ENCODE data around the gene RILPL2.
"Not testable (repeated sequence)": the region's sequence is repeated elsewhere in the genome, so short reads cannot be mapped to it uniquely, and the experiment has no call there.

Gene RILPL2

GRCh38 chr12:123436017-123436964 lies at the start of gene RILPL2:
RILPL2 (minus strand) TSS chr12:123436684; CDS start chr12:123436420, 264 bp downstream.
- peak; percentile 90 for DNase-seq

- DNase-seq, result no peak
Observed at GRCh38 chr12:123485756-123486155, 49.3 kb upstream of the RILPL2 start.

GRCh38 chr12:123483602-123484248 lies 47.2 kb upstream of the RILPL2 start:
- no peak for DNase-seq

- DNase-seq, result no peak
Observed at GRCh38 chr12:123482876-123483275, 46.4 kb upstream of the RILPL2 start.

- not testable (repeated sequence) for DNase-seq
Observed at GRCh38 chr12:123481251-123481650, 44.8 kb upstream of the RILPL2 start.

GRCh38 chr12:123479442-123480180 lies 43.1 kb upstream of the RILPL2 start:
- DNase-seq, result no peak

- no peak for DNase-seq
Observed at GRCh38 chr12:123478762-123479161, 42.3 kb upstream of the RILPL2 start.

- no peak for DNase-seq
Observed at GRCh38 chr12:123478069-123478468, 41.6 kb upstream of the RILPL2 start.

GRCh38 chr12:123475246-123475703 lies 38.8 kb upstream of the RILPL2 start:
- no peak for DNase-seq

- no peak for DNase-seq
Observed at GRCh38 chr12:123474485-123475245, 38.2 kb upstream of the RILPL2 start.

GRCh38 chr12:123472438-123472849 lies 36.0 kb upstream of the RILPL2 start:
- DNase-seq, result no peak

- no peak for DNase-seq
Observed at GRCh38 chr12:123471374-123472068, 35.0 kb upstream of the RILPL2 start.

- no peak for DNase-seq
Observed at GRCh38 chr12:123469978-123470377, 33.5 kb upstream of the RILPL2 start.

- no peak for DNase-seq
Observed at GRCh38 chr12:123468786-123469185, 32.3 kb upstream of the RILPL2 start.

GRCh38 chr12:123465084-123465483 lies 28.6 kb upstream of the RILPL2 start:
- DNase-seq, result no peak

GRCh38 chr12:123463174-123463573 lies 26.7 kb upstream of the RILPL2 start:
- not testable (repeated sequence) for DNase-seq

- DNase-seq, result peak; percentile 81 to 85
Observed at GRCh38 chr12:123457980-123458779, 21.7 kb upstream of the RILPL2 start, which contains the start of gene SNRNP35. SNRNP35 (plus strand) TSS chr12:123458139; CDS start chr12:123465541, 7,402 bp downstream.

- no peak for DNase-seq
Observed at GRCh38 chr12:123453165-123453564, 16.7 kb upstream of the RILPL2 start.

- not testable (repeated sequence) for DNase-seq
Observed at GRCh38 chr12:123452276-123452550, 15.7 kb upstream of the RILPL2 start.

- DNase-seq, result no peak
Observed at GRCh38 chr12:123450636-123451035, 14.2 kb upstream of the RILPL2 start.

GRCh38 chr12:123449856-123450255 lies 13.4 kb upstream of the RILPL2 start:
- DNase-seq, result no peak
